ENCODE data around the gene TMC8. TPM values are rescaled to one million over a fixed set of nuclear protein-coding genes. Genes with fewer than 3 reads are reported as not detected.

The TMC8 gene
- total RNA-seq, 2 experiments from 2014 or later = 251 to 292 TPM

DNA sequence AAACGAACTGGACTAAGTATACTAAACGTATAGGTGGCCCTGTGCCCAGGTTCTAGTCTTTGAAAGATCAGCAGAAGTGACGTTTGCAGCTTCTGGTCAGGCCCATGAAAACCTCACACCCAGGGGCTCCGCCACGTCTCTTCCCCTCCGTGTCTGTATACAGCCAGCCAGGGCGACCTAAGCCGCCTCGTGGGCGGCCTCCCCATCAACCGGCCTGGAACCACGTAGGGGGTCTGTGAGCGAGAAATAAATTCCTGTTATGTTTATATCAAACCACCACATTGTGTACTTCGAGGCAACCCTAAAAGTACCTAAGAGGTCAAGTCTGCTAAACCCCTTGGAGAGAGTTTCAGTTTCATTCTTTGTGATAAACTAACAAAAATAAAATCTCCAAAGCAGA, 49.5 kb downstream of the TMC8 start:
- H3K36me3 Mint-ChIP-seq = peaks cover 54% of the 10 kb centered on the region
- DNase-seq (no peak), ATAC-seq (peak; percentile 18)
- H3K9me3 Mint-ChIP-seq (ENCODE audit: low read depth) = no peaks in the 10 kb centered on the region
- CTCF ChIA-PET = interaction anchor here (2.2 to 9.7 kb wide), 3 partner anchors 10 to 95 kb away, joined by 7 to 75 read pairs (median 9); no protein-coding TSS in a partner anchor
- peaks cover 62% of the 10 kb centered on the region for H3K4me1 Mint-ChIP-seq
- no peaks in the 10 kb centered on the region for H3K27me3 Mint-ChIP-seq
- H3K27ac Mint-ChIP-seq = peak overlapping the region; percentile 76
- peak overlapping the region; percentile 61 for H3K4me3 Mint-ChIP-seq

DNA sequence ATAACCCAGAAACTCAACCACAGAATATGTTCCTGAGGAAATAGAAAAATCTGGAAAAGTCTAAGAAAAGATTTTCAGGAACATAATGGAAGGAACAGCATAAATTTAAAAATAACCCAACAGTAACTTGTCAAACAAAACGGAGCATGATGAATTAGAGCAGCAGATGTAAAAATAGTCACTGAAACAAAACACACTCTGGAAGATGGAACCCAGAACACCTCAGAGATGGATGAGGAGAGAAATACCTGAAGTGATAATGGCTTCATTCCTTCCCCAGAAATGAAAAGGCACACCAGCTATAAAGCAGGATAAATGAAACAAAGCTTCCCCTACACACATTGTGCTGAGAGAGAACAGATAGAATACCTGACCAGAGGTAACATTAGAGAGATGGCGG, 49.9 kb downstream of the TMC8 start:
- peak overlapping the region; percentile 76 for H3K27ac Mint-ChIP-seq
- H3K4me1 Mint-ChIP-seq = peaks cover 64% of the 10 kb centered on the region
- no peaks in the 10 kb centered on the region for H3K27me3 Mint-ChIP-seq
- ATAC-seq (no peak), DNase-seq (no peak)
- H3K9me3 Mint-ChIP-seq (ENCODE audit: low read depth) = no peaks in the 10 kb centered on the region
- peaks cover 55% of the 10 kb centered on the region for H3K36me3 Mint-ChIP-seq
- CTCF ChIA-PET = interaction anchor here (2.4 to 9.7 kb wide), 2 partner anchors 10 to 43 kb away, joined by 9 to 75 read pairs; no protein-coding TSS in a partner anchor
- peak overlapping the region; percentile 61 for H3K4me3 Mint-ChIP-seq

DNA sequence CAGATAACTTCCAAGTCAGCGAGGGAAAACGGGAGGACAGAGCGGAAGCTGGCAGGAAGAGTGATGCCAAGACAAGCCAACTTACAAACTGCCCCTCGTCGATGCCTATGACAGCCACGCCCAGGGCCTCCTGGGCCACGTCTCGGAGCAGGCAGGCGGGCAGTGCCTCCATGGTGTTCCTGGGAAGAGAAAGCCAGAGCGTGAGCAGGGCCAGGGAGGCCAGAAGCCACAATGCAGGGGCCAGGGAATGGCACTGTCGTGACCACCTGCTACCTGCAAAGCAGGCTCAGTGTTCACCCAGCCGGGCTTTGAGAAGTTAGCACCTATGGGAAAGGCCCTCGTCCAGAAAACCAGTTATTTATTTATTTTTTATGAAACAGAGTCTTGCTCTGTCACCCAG, 51.9 kb downstream of the TMC8 start:
- CTCF ChIA-PET = interaction anchor here (1.2 kb wide), 1 partner anchor 45 kb away, joined by 3 read pairs; no protein-coding TSS in a partner anchor
- H3K4me3 Mint-ChIP-seq = no peak overlapping the region
- peaks cover 61% of the 10 kb centered on the region for H3K4me1 Mint-ChIP-seq
- no peak overlapping the region for H3K27ac Mint-ChIP-seq
- no peak for DNase-seq
- no peak for ATAC-seq
- no peaks in the 10 kb centered on the region for H3K9me3 Mint-ChIP-seq (ENCODE audit: low read depth)
- peaks cover 52% of the 10 kb centered on the region for H3K36me3 Mint-ChIP-seq
- no peaks in the 10 kb centered on the region for H3K27me3 Mint-ChIP-seq

DNA sequence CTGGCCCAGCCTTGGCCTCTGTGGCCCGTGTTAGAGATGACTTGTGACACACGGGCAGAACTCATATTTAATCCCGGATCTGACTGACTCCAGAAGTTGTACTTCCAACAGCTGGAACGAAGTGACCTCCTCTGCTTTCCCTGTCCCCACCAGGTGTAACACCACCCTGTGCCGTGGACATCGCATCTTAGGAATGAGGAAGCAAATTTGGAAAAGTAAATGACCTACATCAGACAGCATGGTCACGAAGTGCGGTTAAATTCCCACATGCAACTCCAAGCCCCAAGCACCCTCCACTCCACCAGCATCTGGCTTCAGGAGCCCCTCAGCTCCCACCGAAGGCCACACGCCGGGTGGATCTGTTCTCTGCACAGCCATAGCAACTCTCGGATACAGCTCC, 53.3 kb downstream of the TMC8 start:
- DNase-seq (no peak), ATAC-seq (no peak)
- no peaks in the 10 kb centered on the region for H3K27me3 Mint-ChIP-seq
- peaks cover 64% of the 10 kb centered on the region for H3K4me1 Mint-ChIP-seq
- CTCF ChIA-PET = interaction anchor here (3.4 kb wide), 1 partner anchor 7 kb away, joined by 31 read pairs; no protein-coding TSS in a partner anchor
- no peaks in the 10 kb centered on the region for H3K9me3 Mint-ChIP-seq (ENCODE audit: low read depth)
- H3K27ac Mint-ChIP-seq = no peak overlapping the region
- H3K36me3 Mint-ChIP-seq = peaks cover 44% of the 10 kb centered on the region
- no peak overlapping the region for H3K4me3 Mint-ChIP-seq

DNA sequence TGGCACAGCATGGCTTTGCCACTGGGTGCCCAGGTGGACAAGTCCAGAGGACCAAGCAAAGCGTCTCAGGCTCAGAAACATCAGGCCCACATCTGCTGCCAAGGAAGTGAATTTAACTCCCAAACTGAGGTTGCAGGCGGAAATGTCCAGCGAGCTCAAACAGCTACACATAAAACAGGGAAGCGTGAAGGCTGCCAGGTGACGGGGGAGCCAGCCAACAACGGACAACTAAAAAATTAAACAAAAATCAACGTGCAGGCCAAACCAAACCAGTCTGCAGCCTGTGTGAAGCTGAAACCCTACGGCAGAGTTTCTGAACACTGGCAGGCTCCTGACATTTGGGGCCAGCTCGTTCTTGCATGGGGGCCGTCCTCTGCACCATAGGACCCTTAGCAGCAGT, 53.8 kb downstream of the TMC8 start:
- no peak for DNase-seq
- CTCF ChIA-PET = interaction anchor here (2.0 to 3.4 kb wide), 2 partner anchors 8 to 47 kb away, joined by 8 to 31 read pairs; no protein-coding TSS in a partner anchor
- H3K9me3 Mint-ChIP-seq (ENCODE audit: low read depth) = no peaks in the 10 kb centered on the region
- peaks cover 40% of the 10 kb centered on the region for H3K36me3 Mint-ChIP-seq
- peaks cover 62% of the 10 kb centered on the region for H3K4me1 Mint-ChIP-seq
- no peak for ATAC-seq
- H3K27me3 Mint-ChIP-seq = no peaks in the 10 kb centered on the region
- H3K4me3 Mint-ChIP-seq = peak overlapping the region; percentile 4
- H3K27ac Mint-ChIP-seq = no peak overlapping the region

DNA sequence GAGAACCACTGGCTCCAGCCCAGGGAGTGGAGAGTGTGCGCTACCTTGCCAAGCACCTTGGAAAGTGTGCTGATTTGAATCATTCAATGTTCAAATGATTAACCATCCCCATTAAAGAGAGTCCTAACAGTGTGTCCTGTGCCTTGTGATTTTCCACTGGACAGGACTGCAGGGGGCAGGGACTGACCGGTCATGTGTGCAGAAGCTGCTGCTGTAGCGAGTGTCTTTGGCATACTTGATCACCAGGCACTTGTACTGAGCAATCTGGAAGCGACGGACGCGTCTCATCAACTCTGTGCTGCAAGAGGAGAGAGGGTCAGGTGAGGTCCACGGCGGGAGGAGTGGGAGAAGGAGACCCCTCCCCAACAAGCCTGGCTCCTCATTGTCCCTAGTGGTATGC, 54.3 kb downstream of the TMC8 start:
- peaks cover 37% of the 10 kb centered on the region for H3K36me3 Mint-ChIP-seq
- H3K4me3 Mint-ChIP-seq = peak overlapping the region; percentile 81
- DNase-seq (no peak), ATAC-seq (no peak)
- no peaks in the 10 kb centered on the region for H3K9me3 Mint-ChIP-seq (ENCODE audit: low read depth)
- H3K27ac Mint-ChIP-seq = peak overlapping the region; percentile 9
- CTCF ChIA-PET = interaction anchor here (1.0 to 3.4 kb wide), 3 partner anchors 8 to 67 kb away, joined by 3 to 31 read pairs (median 8); no protein-coding TSS in a partner anchor
- H3K27me3 Mint-ChIP-seq = no peaks in the 10 kb centered on the region
- peaks cover 57% of the 10 kb centered on the region for H3K4me1 Mint-ChIP-seq

DNA sequence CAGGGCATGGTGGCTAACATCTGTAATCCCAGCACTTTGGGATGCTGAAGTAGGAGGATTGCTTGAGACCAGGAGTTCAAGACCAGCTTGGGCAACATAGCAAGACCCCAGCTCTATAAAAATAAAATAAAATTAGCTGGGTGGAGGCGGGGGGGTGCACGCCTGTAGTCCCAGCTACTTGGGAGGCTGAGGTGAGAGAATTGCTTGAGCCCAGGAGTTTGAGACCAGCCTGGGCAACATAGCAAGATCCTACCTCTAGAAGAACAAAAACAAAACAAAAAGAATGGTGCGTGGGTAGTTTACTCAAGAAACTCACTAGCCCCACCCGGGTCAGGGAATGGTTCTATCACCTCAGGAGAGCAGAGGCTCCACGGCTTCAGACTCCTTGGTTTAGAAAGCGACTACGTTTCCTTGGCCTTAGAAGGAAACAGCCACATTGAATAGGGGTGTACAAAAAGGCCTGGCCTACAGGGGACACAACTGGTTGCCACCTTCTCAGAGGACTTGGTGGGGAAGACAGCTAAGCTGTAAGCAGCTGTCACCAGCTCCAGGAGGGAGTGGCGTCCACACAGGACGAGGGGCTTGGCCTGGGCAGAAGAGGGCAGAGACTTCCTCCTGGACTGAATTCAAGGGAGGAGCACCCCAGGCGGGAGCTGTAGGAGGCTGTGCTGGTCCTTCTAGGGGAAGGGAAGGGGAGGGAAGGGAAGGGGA, 55.6 kb downstream of the TMC8 start:
- peak; percentile 5 for ATAC-seq
- Mint-ChIP-seq H3K27me3 (no peaks in the 10 kb centered on the region), H3K27ac (peak overlapping the region; percentile 66), H3K9me3 (ENCODE audit: low read depth) (no peaks in the 10 kb centered on the region), H3K36me3 (peaks cover 28% of the 10 kb centered on the region), H3K4me1 (peaks cover 48% of the 10 kb centered on the region), H3K4me3 (peak overlapping the region; percentile 81)
- no peak for DNase-seq
- CTCF ChIA-PET = interaction anchor here (0.8 to 3.4 kb wide), 10 partner anchors 9 to 103 kb away, joined by 3 to 31 read pairs (median 5); no protein-coding TSS in a partner anchor

DNA sequence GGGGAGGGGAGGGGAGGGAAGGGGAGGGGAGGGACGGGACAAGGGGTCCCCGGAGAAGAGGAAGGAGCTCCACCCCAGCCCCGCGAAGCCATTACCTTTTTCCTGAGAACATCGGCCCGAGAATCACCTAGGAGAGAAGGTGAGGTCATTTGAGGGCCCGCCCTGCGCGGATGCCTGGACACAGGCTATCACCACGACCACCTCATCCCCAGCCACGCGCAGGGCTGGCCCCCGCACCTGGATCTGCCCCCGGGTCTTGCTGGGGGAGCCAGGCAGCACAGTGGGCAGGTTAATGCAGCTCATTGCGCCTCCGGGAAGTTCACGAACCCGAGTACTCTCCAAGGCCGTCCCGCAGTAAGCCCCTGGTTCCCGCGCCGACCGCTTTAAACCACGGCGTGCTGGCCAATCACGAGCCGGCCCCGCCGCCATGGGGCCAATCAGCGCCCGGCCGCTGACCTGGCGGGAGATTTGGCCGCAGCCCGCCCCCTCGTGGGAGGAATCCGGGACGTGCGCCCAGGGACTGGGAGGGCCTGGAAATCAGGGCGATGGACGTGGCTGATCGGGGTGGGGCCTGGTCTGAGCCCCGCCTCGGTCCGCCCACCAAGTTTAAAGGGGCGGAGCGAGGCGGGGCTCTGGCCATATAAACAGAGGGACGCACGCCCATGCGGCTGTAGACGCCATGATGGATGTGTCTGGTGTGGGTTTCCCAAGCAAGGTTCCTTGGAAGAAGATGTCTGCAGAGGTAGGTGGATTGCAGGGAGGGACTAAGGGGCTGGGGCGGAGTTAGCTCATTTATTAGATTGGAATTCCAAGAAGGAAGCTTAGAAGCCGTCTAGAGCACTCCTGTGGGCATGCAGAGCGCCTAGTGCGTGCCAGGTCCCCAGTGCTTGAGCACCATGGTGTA, 56.4 kb downstream of the TMC8 start, which contains the start of the genes AFMID and TK1:
AFMID (plus strand) TSS at position 671 of the 904 bp plus-strand sequence; CDS start at position 680, 9 bp downstream.
TK1 (minus strand) TSS at position 361 of the 904 bp plus-strand sequence; CDS start at position 303, 58 bp downstream.
- H3K27me3 Mint-ChIP-seq = no peaks in the 10 kb centered on the region
- CTCF ChIA-PET = interaction anchor here (0.8 to 3.4 kb wide), 9 partner anchors 10 to 103 kb away, joined by 3 to 31 read pairs (median 5); no protein-coding TSS in a partner anchor
- peak within 1 kb of the TSS; percentile 78 for H3K27ac Mint-ChIP-seq
- DNase-seq (peak; percentile 97), ATAC-seq (peak; percentile 95)
- peaks cover 43% of the 10 kb centered on the region for H3K4me1 Mint-ChIP-seq
- no peaks in the 10 kb centered on the region for H3K9me3 Mint-ChIP-seq (ENCODE audit: low read depth)
- peak within 1 kb of the TSS; percentile 81 for H3K4me3 Mint-ChIP-seq
- peaks cover 24% of the 10 kb centered on the region for H3K36me3 Mint-ChIP-seq

Other genes starting within 250 kb of the TMC8 start
- 10 to 100 TPM; 24.9 to 39.3 TPM for gene TNRC6C, start 172.1 kb upstream of the TMC8 start, total RNA-seq
- 100 to 1,000 TPM; 347 to 431 TPM for gene TMC6, start 2.0 kb upstream of the TMC8 start, total RNA-seq
- not detected for gene C17orf99, start 15.6 kb downstream of the TMC8 start, total RNA-seq
- 10 to 100 TPM; 41.2 to 80.3 TPM for gene SYNGR2, start 37.8 kb downstream of the TMC8 start, total RNA-seq
- gene TK1, start 56.3 kb downstream of the TMC8 start, total RNA-seq = 100 to 1,000 TPM; 145 to 164 TPM
- 10 to 100 TPM; 17.1 to 24.2 TPM for gene AFMID, start 56.6 kb downstream of the TMC8 start, total RNA-seq
- 10 to 100 TPM; 87.7 to 93.0 TPM for gene BIRC5, start 83.5 kb downstream of the TMC8 start, total RNA-seq
- not detected for gene TMEM235, start 100.9 kb downstream of the TMC8 start, total RNA-seq
- 10 to 100 TPM in 1 of 2 experiments, 1 to 10 TPM in 1; 9.9 to 21.3 TPM for gene SOCS3, start 229.3 kb downstream of the TMC8 start, total RNA-seq
- 10 to 100 TPM; 52.2 to 70.2 TPM for gene PGS1, start 247.9 kb downstream of the TMC8 start, total RNA-seq